ENCODE data around the gene GLYR1. TPM values are rescaled to one million over a fixed set of nuclear protein-coding genes. Genes with fewer than 3 reads are reported as not detected.

Gene GLYR1
- total RNA-seq, 1 donor from 2014 or later = 53.0 TPM

DNA sequence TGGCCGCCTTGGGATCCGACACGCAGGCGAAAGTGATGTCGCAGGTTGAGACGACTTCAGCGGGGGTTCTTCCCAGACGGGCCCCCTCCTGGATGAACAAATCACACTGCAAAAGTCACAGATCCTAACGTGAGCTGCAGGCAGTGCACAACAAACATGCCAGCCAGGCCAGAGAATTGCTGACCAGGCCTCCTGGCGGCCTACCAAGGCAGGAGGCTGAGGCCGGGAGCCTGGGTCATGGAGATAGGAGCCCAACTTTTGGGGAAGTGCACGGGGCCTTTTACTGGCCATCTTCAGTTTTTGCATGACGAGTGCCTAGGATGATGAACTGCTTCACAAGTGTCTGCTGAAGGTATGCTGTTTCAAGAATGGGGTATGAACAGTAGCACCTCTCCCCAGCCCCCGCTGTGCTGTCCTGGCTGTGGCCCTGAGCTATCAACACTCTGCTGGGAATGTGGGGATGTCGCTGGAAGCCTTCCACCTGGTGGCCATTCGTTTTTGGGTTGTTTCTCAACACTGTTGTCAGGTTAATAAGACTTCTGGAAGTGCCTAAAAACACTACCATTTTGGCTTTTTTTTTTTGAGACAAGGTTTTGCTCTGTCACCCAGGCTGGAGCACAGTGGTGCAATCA, 32.4 kb downstream of the GLYR1 start:
- H3K79me2 ChIP-seq (ENCODE audit: low read depth) = no peaks in the 10 kb centered on the region
- peaks cover 10% of the 10 kb centered on the region for H3K36me3 ChIP-seq
- Mint-ChIP-seq H3K4me1 (no peaks in the 10 kb centered on the region), H3K27ac (no peak overlapping the region), H3K9me3 (no peaks in the 10 kb centered on the region), H3K36me3 (peaks cover 26% of the 10 kb centered on the region), H3K4me3 (no peak overlapping the region), H3K27me3 (ENCODE audit: insufficient read depth, low read depth) (peaks cover 2% of the 10 kb centered on the region)
- H3K4me2 ChIP-seq = no peak overlapping the region
- DNase-seq (ENCODE audit: low spot score) = no peak
- no peaks in the 10 kb centered on the region for H3K27me3 ChIP-seq
- H2AFZ ChIP-seq (replicated peaks) = no peak overlapping the region
- H3K4me3 ChIP-seq = no peak overlapping the region
- TF ChIP-seq EZH2phosphoT487 (IDR thresholded peaks at IDR 0.05) (no peak), EZH2 (IDR thresholded peaks at IDR 0.05) (no peak)
- TF ChIP-seq, protein P1, sequence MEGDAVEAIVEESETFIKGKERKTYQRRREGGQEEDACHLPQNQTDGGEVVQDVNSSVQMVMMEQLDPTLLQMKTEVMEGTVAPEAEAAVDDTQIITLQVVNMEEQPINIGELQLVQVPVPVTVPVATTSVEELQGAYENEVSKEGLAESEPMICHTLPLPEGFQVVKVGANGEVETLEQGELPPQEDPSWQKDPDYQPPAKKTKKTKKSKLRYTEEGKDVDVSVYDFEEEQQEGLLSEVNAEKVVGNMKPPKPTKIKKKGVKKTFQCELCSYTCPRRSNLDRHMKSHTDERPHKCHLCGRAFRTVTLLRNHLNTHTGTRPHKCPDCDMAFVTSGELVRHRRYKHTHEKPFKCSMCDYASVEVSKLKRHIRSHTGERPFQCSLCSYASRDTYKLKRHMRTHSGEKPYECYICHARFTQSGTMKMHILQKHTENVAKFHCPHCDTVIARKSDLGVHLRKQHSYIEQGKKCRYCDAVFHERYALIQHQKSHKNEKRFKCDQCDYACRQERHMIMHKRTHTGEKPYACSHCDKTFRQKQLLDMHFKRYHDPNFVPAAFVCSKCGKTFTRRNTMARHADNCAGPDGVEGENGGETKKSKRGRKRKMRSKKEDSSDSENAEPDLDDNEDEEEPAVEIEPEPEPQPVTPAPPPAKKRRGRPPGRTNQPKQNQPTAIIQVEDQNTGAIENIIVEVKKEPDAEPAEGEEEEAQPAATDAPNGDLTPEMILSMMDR (IDR thresholded peaks at IDR 0.05) = peak; percentile 8
- no peak overlapping the region for H3K9ac ChIP-seq
- no peak overlapping the region for H3K27ac ChIP-seq
- no peaks in the 10 kb centered on the region for H3F3A ChIP-seq (ENCODE audit: low read depth)
- no peaks in the 10 kb centered on the region for H3K4me1 ChIP-seq
- no peaks in the 10 kb centered on the region for H4K20me1 ChIP-seq (ENCODE audit: low read depth)
- H3K9me3 ChIP-seq (ENCODE audit: low read depth) = no peaks in the 10 kb centered on the region

DNA sequence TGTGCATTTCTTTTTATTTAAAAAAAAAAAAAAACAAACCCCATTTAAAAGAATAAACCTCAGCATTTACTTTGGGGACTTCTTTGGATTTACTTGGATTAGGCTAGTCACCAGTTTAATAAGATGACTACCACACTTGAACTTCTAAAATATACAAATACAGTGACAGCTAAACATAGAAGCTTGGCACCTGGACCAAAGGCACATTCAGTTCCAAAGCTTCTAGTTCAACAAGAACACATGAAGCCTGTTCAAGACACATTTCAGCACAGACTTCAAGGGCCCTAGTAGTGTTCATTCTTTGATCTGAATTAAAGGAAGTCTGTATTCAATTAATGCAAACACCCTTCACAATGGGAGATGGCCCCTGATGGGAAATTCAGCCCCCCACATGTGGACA, 33.0 kb downstream of the GLYR1 start:
- no peaks in the 10 kb centered on the region for H3K27me3 ChIP-seq
- peaks cover 10% of the 10 kb centered on the region for H3K36me3 ChIP-seq
- Mint-ChIP-seq H3K27ac (no peak overlapping the region), H3K9me3 (no peaks in the 10 kb centered on the region), H3K36me3 (peaks cover 26% of the 10 kb centered on the region), H3K4me3 (no peak overlapping the region), H3K4me1 (no peaks in the 10 kb centered on the region), H3K27me3 (ENCODE audit: insufficient read depth, low read depth) (peaks cover 2% of the 10 kb centered on the region)
- H3F3A ChIP-seq (ENCODE audit: low read depth) = no peaks in the 10 kb centered on the region
- H4K20me1 ChIP-seq (ENCODE audit: low read depth) = no peaks in the 10 kb centered on the region
- no peak overlapping the region for H3K4me2 ChIP-seq
- TF ChIP-seq, protein P1 (IDR thresholded peaks at IDR 0.05) = no peak
- no peak for TF ChIP-seq EZH2 (IDR thresholded peaks at IDR 0.05)
- no peak for TF ChIP-seq EZH2phosphoT487 (IDR thresholded peaks at IDR 0.05)
- H3K27ac ChIP-seq = no peak overlapping the region
- H3K4me1 ChIP-seq = no peaks in the 10 kb centered on the region
- no peaks in the 10 kb centered on the region for H3K79me2 ChIP-seq (ENCODE audit: low read depth)
- no peak for DNase-seq (ENCODE audit: low spot score)
- H3K9ac ChIP-seq = no peak overlapping the region
- no peak overlapping the region for H2AFZ ChIP-seq (replicated peaks)
- H3K4me3 ChIP-seq = no peak overlapping the region
- no peaks in the 10 kb centered on the region for H3K9me3 ChIP-seq (ENCODE audit: low read depth)

DNA sequence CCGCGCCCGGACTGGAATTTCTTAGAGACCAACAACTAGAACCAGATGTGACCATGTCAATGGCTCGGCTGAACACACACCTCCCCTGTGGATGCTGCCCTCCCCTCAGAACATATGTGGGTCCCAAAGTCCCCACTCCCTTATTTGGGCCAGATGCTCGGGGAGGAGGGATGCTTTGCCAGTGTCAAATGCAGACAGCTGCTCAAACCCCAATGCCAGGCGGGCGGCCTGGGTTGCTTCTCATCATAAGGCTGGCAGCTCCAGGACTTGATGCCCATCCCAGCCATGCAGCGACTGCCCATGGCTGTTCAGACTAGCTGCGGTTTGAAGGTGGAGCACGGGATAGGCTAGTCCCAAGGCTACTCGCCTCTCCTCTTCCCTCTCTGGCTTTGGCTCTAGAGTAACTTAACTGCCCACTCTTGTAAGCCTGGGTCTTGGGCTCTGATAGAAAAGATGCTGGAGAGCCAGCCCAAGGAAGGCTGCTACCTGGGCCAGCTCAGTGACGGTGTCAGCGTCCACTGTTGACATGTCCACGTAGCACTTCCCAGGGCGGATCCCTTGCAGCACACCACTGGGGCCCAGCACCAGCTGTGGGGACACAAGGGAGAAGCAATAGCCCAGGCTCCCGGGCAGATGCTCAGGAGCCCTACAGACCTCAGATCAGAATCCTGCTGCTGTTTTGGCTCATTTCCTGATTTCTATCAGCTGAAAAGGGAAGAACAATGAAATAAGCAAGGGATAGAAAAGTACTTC, 33.7 kb downstream of the GLYR1 start:
- Mint-ChIP-seq H3K36me3 (peaks cover 22% of the 10 kb centered on the region), H3K27me3 (ENCODE audit: insufficient read depth, low read depth) (peaks cover 2% of the 10 kb centered on the region), H3K9me3 (no peaks in the 10 kb centered on the region), H3K4me1 (no peaks in the 10 kb centered on the region), H3K4me3 (no peak overlapping the region), H3K27ac (no peak overlapping the region)
- Histone ChIP-seq H3F3A (ENCODE audit: low read depth) (no peaks in the 10 kb centered on the region), H3K27ac (no peak overlapping the region), H3K79me2 (ENCODE audit: low read depth) (no peaks in the 10 kb centered on the region), H2AFZ (replicated peaks) (no peak overlapping the region), H3K4me2 (no peak overlapping the region), H3K9me3 (ENCODE audit: low read depth) (no peaks in the 10 kb centered on the region), H3K9ac (no peak overlapping the region), H3K27me3 (no peaks in the 10 kb centered on the region), H4K20me1 (ENCODE audit: low read depth) (no peaks in the 10 kb centered on the region), H3K4me3 (no peak overlapping the region), H3K4me1 (no peaks in the 10 kb centered on the region), H3K36me3 (peaks cover 10% of the 10 kb centered on the region)
- DNase-seq (ENCODE audit: low spot score) = no peak
- TF ChIP-seq EZH2phosphoT487 (IDR thresholded peaks at IDR 0.05) (no peak), EZH2 (IDR thresholded peaks at IDR 0.05) (no peak)
- TF ChIP-seq, protein P1 (IDR thresholded peaks at IDR 0.05) = no peak
